Stomach (tissue), 19 donors: Measurements from ENCODE around the gene GPR108. TPM values are rescaled to one million over a fixed set of nuclear protein-coding genes. Genes with fewer than 3 reads are reported as not detected.

Experiments used
- DNase-seq, 2 donors: peaks; one replicate each; pipeline versions ENCODE4 v3.0.0 to v3.0.0-alpha.2; 2013 to 2019
- H3K27ac ChIP-seq, 5 donors: fragments of 200-600 bp in 4 of 5; sonication (generic) in 4 of 5; one replicate each; pipeline ENCODE4 v1.5.1; 2013 to 2019; ENCODE audit warnings: mild to moderate bottlenecking in 1 of 5, moderate library complexity in 1 of 5
- H3K27me3 ChIP-seq, 3 donors: fragments of 200-600 bp; sonication (generic); one replicate each; pipeline ENCODE4 v1.5.1; 2017 to 2019; ENCODE audit warnings: mixed run types in 1 of 3
- H3K36me3 ChIP-seq, 4 donors: fragments of 200-600 bp; sonication (generic); 1 replicate in 3 of 4; 2 replicates in 1 of 4; pipeline ENCODE4 v1.5.1; 2016 to 2019
- H3K4me1 ChIP-seq, 4 donors: fragments of 200-600 bp; sonication (generic); one replicate each; pipeline ENCODE4 v1.5.1; 2016 to 2019
- H3K4me3 ChIP-seq, 4 donors: fragments of 200-600 bp; sonication (generic) in 3 of 4; one replicate each; pipeline ENCODE4 v1.5.1; 2016 to 2019; ENCODE audit warnings: mild to moderate bottlenecking in 1 of 4
- H3K9me3 ChIP-seq, 4 donors: fragments of 200-600 bp; sonication (generic); one replicate each; pipeline ENCODE4 v1.5.1; 2016 to 2019
- EP300 ChIP-seq: sonication (generic); formaldehyde crosslinking; IDR thresholded peaks from one replicate; pipeline ENCODE4 v1.6.1; 2017; ENCODE audit warnings: antibody characterized with exemption
- POLR2A ChIP-seq, 4 donors: fragments of 450-650 bp; IDR thresholded peaks; one replicate each; pipeline ENCODE4 v1.6.1; 2016; ENCODE audit warnings: antibody characterized with exemption in 4 of 4, control low read depth in 2 of 4, mild to moderate bottlenecking in 1 of 4, moderate library complexity in 1 of 4
- POLR2AphosphoS5 ChIP-seq, 3 donors: sonication (generic); formaldehyde crosslinking; IDR thresholded peaks; one replicate each; pipeline ENCODE4 v1.6.1; 2016; ENCODE audit warnings: antibody characterized with exemption in 3 of 3
- WGBS, 5 donors: extraction: QIAGEN DNeasy Blood & Tissue Kit in 3 of 5; methylation state at CpG; one replicate each; pipeline versions ENCODE4 v1.1.5 to v1.1.7; 2013 to 2018; 5-methylcytosine and 5-hydroxymethylcytosine counted together
- intact Hi-C: fragments of 100-400 bp; cut with DNase I; formaldehyde crosslinking; loops from one replicate; pipeline ENCODE4 v1.15.1; 2023; ENCODE audit warnings: low total_unique reads
- long read RNA-seq, 10 donors: transcript quantifications; one replicate each; lab custom pipeline, GENCODE V29; 2026
- polyA plus RNA-seq, 3 donors: library from polyadenylated mRNA; stranded (reverse); fragments of 200-250 nt; gene quantifications; one replicate each; pipeline ENCODE4 v1.2.3, GENCODE V29; 2013
- total RNA-seq, 5 donors: library from RNA; depleted of rRNA; stranded (reverse); fragments of >200 nt; gene quantifications; one replicate each; pipeline versions ENCODE4 v1.1.0 to v1.2.3, GENCODE V29; 2014 to 2016
- TF ChIP-seq, protein P1 (sequence below), 7 experiments: fragments of 450-650 bp in 4 of 7; fragments of 200-600 bp in 3 of 7; sonication (generic) in 3 of 7; IDR thresholded peaks; one replicate each; pipeline ENCODE4 v1.5.1; 2016 to 2019; ENCODE audit warnings: antibody characterized with exemption in 7 of 7, control low read depth in 2 of 7, mild to moderate bottlenecking in 1 of 7
- donor health status: healthy with polysubstance abuse.
- donor health status: Bipolar disorder and iron deficiency.
- donor health status: healthy.

GPR108 gene
- 10 to 100 TPM; 28.1 to 78.6 (median 54.2) TPM for total RNA-seq
- 100 to 1,000 TPM in 1 of 3 donors, 10 to 100 TPM in 2; 59.9 to 132 (median 64.4) TPM for polyA plus RNA-seq
- long read RNA-seq, donor 1, partial matches to known transcripts = 5 of 9 reads
- long read RNA-seq, donor 1, other reads (novel, unspliced or antisense) = 0 of 9 reads
- long read RNA-seq, donor 2, transcript GPR108-202 (18 exons, 2,009 nt) = major isoform, 5 of 8 reads
- long read RNA-seq, donor 2, partial matches to known transcripts = 0 of 8 reads
- long read RNA-seq, donor 2, other reads (novel, unspliced or antisense) = 0 of 8 reads
- long read RNA-seq, donor 3, partial matches to known transcripts = 5 of 10 reads
- long read RNA-seq, donor 3, other reads (novel, unspliced or antisense) = 0 of 10 reads
- long read RNA-seq, donor 4, partial matches to known transcripts = 0 of 1 reads
- long read RNA-seq, donor 4, other reads (novel, unspliced or antisense) = 0 of 1 reads
- long read RNA-seq, donor 5, partial matches to known transcripts = 6 of 10 reads
- long read RNA-seq, donor 5, other reads (novel, unspliced or antisense) = 0 of 10 reads
- long read RNA-seq, donor 6, transcript GPR108-201 (18 exons, 2,057 nt) = major isoform, 10 of 18 reads
- long read RNA-seq, donor 6, partial matches to known transcripts = 0 of 18 reads
- long read RNA-seq, donor 6, other reads (novel, unspliced or antisense) = 0 of 18 reads
- long read RNA-seq, donor 7, transcript GPR108-201 (18 exons, 2,057 nt) = major isoform, 5 of 7 reads
- long read RNA-seq, donor 7, partial matches to known transcripts = 0 of 7 reads
- long read RNA-seq, donor 7, other reads (novel, unspliced or antisense) = 0 of 7 reads
- long read RNA-seq, donor 8, transcript GPR108-201 (18 exons, 2,057 nt) = major isoform, 7 of 19 reads
- long read RNA-seq, donor 8, partial matches to known transcripts = 10 of 19 reads
- long read RNA-seq, donor 8, other reads (novel, unspliced or antisense) = 0 of 19 reads
- long read RNA-seq, donor 9, partial matches to known transcripts = 7 of 9 reads
- long read RNA-seq, donor 9, other reads (novel, unspliced or antisense) = 0 of 9 reads
- long read RNA-seq, donor 10, partial matches to known transcripts = 0 of 5 reads
- long read RNA-seq, donor 10, other reads (novel, unspliced or antisense) = 0 of 5 reads

DNA sequence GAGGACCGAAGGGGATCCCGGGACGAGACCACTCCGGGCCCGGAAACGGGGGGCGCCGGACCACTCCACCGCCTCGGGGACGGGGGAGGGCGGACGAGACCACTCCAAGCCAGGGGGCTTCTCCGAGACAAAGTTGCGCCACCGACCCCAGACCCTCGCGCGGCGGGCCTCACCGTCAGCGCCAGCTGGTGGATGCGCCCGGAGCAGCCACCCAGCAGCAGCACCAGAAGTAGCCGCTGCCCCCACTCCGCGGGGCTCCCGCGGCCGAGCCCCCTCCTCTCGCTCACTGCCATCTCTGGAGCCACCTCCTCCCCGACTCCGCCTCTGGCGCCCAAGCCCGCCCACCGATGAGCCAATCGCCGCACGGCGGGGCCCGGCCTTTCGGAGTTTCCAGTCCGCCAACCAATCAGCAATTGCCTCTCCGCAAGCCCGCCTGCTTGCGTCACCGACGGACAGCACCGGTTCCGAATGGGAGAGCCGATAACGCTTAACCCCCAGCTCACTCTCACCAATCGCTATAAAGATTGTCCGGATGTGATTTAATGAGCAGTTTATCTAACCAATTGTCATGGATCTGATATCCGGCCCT is at the start of gene GPR108:
Gene GPR108, minus strand, starts transcription at position 297 of the 589 bp plus-strand sequence. Its CDS starts 4 bp downstream, at position 293.
- DNase-seq = peak; percentile 99 to 100
- peak within 1 kb of the TSS; percentile 93 to 99 (median 97) for H3K27ac ChIP-seq
- H3K9me3 ChIP-seq = no peaks in the 10 kb centered on the region
- TF ChIP-seq POLR2A (IDR thresholded peaks at IDR 0.05) = no peak
- no peak for TF ChIP-seq EP300
- TF ChIP-seq POLR2AphosphoS5 (IDR thresholded peaks at IDR 0.05) = peak in 1 of 3 donors; percentile 18
- TF ChIP-seq, protein P1, sequence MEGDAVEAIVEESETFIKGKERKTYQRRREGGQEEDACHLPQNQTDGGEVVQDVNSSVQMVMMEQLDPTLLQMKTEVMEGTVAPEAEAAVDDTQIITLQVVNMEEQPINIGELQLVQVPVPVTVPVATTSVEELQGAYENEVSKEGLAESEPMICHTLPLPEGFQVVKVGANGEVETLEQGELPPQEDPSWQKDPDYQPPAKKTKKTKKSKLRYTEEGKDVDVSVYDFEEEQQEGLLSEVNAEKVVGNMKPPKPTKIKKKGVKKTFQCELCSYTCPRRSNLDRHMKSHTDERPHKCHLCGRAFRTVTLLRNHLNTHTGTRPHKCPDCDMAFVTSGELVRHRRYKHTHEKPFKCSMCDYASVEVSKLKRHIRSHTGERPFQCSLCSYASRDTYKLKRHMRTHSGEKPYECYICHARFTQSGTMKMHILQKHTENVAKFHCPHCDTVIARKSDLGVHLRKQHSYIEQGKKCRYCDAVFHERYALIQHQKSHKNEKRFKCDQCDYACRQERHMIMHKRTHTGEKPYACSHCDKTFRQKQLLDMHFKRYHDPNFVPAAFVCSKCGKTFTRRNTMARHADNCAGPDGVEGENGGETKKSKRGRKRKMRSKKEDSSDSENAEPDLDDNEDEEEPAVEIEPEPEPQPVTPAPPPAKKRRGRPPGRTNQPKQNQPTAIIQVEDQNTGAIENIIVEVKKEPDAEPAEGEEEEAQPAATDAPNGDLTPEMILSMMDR (IDR thresholded peaks at IDR 0.05) = no peak
- peaks cover 37 to 62% (median 54%) of the 10 kb centered on the region in 4 donors for H3K4me1 ChIP-seq
- peaks cover under 1 to 28% (median 20%) of the 10 kb centered on the region in 4 donors for H3K36me3 ChIP-seq
- intact Hi-C loops = loop anchor here (10.0 kb wide), 1 partner anchor 127 kb away; no protein-coding TSS in a partner anchor
- 0 to 3% (median 0%) methylated on average over 16 to 55 of the region's 55 CpGs for WGBS, 5 donors
- H3K27me3 ChIP-seq = no peaks in the 10 kb centered on the region
- peak within 1 kb of the TSS; percentile 78 to 91 (median 84) for H3K4me3 ChIP-seq

DNA sequence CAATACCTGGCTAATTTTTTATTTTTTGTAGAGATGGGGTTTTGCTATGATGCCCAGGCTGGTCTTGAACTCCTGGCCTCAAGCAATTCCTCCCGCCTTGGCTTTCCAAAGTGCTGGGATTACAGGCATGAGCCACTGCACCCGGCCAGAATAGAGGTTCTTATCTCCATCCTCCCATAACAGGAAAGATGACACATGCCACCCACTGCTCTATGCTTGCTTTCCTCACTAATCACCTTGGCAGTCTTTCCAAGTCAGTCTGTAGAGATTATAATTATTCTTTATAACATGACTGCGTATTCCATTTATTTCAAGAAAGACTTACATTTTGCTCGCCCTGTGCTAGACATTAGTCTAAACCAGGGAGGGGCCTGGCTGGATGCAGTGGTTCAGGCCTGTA is 41.8 kb upstream of the GPR108 start:
- H3K4me1 ChIP-seq = peaks cover 0 to 22% (median 3%) of the 10 kb centered on the region in 4 donors
- no peaks in the 10 kb centered on the region for H3K36me3 ChIP-seq
- H3K9me3 ChIP-seq = no peaks in the 10 kb centered on the region
- no peak for DNase-seq
- no peak overlapping the region for H3K4me3 ChIP-seq
- intact Hi-C loops = no loop called here
- no peaks in the 10 kb centered on the region for H3K27me3 ChIP-seq
- no peak for TF ChIP-seq EP300
- no peak for TF ChIP-seq POLR2A (IDR thresholded peaks at IDR 0.05)
- no peak for TF ChIP-seq POLR2AphosphoS5 (IDR thresholded peaks at IDR 0.05)
- TF ChIP-seq, protein P1 (IDR thresholded peaks at IDR 0.05) = no peak
- no peak overlapping the region for H3K27ac ChIP-seq
- 66 to 73% (median 69%) methylated on average over 4 of the region's 4 CpGs for WGBS, 5 donors

DNA sequence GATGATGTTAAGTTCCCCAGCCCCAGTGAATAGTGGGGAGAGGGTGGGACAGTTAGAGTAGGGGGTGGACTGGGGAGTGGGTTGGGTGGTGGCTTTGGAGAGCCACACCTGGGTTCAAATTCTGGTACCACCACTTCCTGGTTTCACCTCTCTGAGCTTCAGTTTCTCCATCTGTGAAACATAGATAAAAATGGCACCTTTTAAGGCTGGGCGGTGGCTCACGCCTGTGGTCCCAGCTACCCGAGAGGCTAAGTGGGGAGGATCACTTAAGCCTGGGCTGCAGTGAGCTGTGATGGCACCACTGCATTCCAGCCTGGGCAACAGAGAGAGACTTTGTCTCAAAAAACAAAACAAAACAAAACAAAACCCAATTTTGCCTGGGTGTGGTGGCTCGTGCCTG is 41.0 kb upstream of the GPR108 start:
- no peak for TF ChIP-seq POLR2A (IDR thresholded peaks at IDR 0.05)
- TF ChIP-seq POLR2AphosphoS5 (IDR thresholded peaks at IDR 0.05) = no peak
- TF ChIP-seq EP300 = no peak
- TF ChIP-seq, protein P1 (IDR thresholded peaks at IDR 0.05) = no peak
- no peaks in the 10 kb centered on the region for H3K9me3 ChIP-seq
- no peak overlapping the region for H3K27ac ChIP-seq
- WGBS, 5 donors = 67 to 82% (median 70%) methylated on average over 4 of the region's 4 CpGs
- peaks cover 0 to 22% (median 3%) of the 10 kb centered on the region in 4 donors for H3K4me1 ChIP-seq
- no peaks in the 10 kb centered on the region for H3K27me3 ChIP-seq
- H3K4me3 ChIP-seq = no peak overlapping the region
- intact Hi-C loops = no loop called here
- H3K36me3 ChIP-seq = no peaks in the 10 kb centered on the region
- DNase-seq = no peak
